GM19035 (cell line): ENCODE data around the gene NUTM2D.
"Not testable (repeated sequence)": the region's sequence is repeated elsewhere in the genome, so short reads cannot be mapped to it uniquely, and the experiment has no call there.

Source experiments
- ATAC-seq: cut with Tn5 transposase; IDR thresholded peaks from one replicate; pipeline ENCODE4 v1.9.1; 2021; ENCODE audit not compliant: unreplicated experiment

NUTM2D gene, protein sequence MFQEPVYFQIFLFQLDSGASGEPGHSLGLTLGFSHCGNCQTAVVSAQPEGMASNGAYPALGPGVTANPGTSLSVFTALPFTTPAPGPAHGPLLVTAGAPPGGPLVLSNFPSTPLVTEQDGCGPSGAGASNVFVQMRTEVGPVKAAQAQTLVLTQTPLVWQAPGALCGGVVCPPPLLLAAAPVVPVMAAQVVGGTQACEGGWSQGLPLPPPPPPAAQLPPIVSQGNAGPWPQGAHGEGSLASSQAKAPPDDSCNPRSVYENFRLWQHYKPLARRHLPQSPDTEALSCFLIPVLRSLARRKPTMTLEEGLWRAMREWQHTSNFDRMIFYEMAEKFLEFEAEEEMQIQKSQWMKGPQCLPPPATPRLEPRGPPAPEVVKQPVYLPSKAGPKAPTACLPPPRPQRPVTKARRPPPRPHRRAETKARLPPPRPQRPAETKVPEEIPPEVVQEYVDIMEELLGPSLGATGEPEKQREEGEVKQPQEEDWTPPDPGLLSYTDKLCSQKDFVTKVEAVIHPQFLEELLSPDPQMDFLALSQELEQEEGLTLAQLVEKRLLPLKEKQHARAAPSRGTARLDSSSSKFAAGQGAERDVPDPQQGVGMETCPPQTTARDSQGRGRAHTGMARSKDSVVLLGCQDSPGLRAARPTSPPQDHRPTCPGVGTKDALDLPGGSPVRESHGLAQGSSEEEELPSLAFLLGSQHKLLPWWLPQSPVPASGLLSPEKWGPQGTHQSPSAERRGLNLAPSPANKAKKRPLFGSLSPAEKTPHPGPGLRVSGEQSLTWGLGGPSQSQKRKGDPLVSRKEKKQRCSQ

DNA sequence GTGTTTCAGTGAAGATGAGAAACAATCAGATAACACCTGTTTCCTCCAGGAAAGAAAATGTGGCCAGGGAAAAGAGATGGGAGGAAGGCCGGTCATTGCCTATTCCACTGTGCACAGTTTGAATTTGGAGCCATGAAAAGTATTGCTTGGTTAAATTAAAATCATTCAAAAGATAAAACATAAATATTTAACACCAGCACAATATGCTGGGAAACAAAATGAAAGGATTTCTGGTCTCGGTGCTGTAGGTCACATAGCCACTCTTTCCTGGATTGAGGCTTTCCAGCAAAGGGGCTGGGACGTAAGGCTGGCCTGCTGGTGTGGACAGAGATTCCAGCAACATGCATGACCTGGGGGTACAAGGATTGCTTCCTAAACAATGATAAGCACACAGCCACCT, at the start of gene NUTM2D:
TSS of gene NUTM2D (plus strand) at position 301 of the 400 bp plus-strand sequence. CDS start 522 bp downstream, outside the sequence.
- not testable (repeated sequence) for ATAC-seq

DNA sequence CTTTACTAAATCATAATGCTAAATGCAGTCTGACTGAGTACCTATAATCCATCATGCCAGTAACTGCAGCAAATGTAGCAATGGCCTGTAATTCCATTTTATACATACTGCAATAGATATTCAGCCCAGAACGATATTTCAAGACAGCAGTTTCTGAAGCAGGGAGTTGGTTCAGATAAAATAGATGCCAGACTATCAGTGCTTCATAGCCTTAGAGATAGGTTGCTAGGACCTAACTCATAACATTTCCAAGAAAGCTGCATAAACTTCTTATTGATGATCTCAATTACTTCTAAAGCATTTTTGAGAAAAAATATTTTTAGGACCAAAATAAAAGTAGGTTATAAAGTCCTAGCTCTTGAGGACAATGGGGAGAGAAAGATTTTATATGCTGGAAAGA, 48.8 kb upstream of the NUTM2D start:
- not testable (repeated sequence) for ATAC-seq

DNA sequence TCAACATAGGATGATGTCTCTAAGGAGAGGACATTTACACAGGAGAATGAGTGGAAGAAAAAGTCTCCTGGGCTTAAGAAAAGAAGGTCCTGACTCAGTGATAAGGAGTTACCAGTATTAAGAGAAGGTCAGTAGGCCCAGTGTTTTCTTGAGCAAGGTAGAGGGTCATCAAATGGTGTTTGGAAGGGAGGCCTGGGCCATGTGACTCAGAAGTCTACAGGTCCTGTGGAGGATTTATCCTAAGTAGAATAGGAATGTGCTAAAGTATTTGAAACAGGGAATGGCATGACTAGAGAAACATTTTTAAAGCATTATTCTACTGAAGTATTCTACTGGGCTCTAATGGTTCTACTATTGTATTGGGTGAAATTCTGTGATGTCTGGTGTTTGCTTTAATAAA, 47.9 kb upstream of the NUTM2D start:
- ATAC-seq, result not testable (repeated sequence)

DNA sequence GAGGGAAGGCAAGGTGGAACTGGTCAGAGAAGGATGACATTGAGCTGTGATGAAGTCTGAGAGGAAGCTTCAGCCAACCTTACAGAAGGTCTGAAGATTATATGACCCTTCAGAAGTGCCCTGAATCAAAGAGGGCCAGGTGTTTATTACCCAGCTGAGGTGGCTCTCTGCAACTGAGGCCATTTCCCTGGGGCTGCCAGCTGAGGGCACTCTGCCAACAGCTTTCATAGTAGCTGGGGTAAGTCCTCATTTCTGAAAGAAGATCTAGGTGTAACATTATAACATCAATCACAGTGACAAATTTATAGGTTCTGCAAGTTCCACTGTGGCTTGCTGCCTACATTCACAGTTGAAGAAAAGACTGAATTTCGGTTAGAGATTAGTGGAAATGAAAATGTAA, 46.0 kb upstream of the NUTM2D start:
- ATAC-seq, result not testable (repeated sequence)

GRCh38 chr10:87313649-87314359, 43.7 kb upstream of the NUTM2D start:
- not testable (repeated sequence) for ATAC-seq

- not testable (repeated sequence) for ATAC-seq
Observed at GRCh38 chr10:87314360-87314973, 43.1 kb upstream of the NUTM2D start.

DNA sequence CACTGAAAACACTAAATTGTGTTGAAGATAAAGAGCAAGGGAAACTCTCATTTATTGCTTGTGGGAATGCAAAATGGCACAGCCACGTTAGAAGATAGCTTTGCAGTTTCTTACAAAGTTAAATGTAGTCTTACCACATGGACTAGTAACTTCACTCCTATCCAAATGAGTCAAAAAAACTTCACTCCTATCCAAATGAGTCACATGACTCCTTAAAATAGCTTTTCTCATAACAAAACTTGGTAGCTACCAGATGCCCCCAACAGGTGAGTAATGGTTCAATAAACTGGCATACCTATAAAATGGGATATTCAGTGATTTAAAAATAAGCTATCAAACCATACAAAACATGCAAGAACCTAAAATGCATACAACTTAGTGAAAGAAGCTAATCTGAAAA, 36.0 kb upstream of the NUTM2D start:
- ATAC-seq, result not testable (repeated sequence)

DNA sequence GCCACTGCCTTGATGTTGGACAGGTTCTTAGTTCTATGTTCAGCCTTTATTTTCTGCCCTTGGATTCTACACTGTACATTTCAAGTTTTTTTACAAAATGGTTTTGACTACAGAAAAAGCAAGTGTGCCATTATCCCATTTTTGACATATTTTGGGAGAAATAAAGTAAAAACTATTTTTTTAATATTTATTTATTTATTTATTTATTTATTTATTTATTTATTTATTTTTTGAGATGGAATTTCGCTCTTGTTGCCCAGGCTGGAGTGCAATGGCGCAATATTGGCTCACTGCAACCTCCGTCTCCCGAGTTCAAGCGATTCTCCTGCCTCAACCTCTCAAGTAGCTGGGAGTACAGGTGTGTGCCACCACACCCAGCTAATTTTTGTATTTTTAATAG, 33.0 kb upstream of the NUTM2D start:
- ATAC-seq, result not testable (repeated sequence)

- ATAC-seq, result not testable (repeated sequence)
Observed at GRCh38 chr10:87327958-87328357, 29.6 kb upstream of the NUTM2D start.

DNA sequence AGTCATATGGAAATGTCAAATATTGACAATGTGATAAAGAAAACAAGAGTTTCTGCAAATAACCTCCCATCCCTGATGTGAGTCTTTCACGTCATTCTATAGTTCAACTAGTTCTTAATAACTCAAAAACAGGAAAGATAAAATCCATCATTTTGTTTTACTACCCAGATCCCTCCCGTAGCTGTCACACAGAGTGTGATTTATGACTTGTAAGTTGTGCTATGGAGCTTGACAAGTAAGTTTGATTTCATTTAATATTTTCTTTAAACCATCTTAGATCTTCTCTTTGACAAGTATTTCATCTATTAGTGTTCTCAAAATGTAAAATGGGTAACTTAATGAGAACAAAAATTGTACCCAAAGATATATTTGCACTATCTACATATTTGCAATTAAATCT, 28.4 kb upstream of the NUTM2D start:
- ATAC-seq, result not testable (repeated sequence)

DNA sequence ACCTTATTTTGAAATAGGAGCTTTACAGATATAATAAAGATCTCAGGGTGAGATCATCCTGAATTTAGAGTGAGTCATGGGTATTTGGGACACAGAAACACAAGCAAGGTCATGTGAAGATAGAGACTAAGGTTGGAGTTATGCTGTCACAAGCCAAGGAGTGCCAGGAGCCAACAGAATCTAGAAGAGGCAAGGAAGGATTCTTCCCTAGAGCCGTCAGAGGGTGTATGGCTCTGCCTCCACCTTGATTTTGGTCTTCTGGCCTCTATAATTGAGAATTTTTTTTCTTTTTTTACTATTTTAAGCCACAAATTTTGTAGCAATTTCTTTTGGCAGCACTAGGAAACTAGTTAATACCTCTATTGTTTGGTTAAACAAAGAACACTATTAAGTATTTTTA, 24.9 kb upstream of the NUTM2D start:
- not testable (repeated sequence) for ATAC-seq

GRCh38 chr10:87340411-87340810, 17.1 kb upstream of the NUTM2D start:
- not testable (repeated sequence) for ATAC-seq

DNA sequence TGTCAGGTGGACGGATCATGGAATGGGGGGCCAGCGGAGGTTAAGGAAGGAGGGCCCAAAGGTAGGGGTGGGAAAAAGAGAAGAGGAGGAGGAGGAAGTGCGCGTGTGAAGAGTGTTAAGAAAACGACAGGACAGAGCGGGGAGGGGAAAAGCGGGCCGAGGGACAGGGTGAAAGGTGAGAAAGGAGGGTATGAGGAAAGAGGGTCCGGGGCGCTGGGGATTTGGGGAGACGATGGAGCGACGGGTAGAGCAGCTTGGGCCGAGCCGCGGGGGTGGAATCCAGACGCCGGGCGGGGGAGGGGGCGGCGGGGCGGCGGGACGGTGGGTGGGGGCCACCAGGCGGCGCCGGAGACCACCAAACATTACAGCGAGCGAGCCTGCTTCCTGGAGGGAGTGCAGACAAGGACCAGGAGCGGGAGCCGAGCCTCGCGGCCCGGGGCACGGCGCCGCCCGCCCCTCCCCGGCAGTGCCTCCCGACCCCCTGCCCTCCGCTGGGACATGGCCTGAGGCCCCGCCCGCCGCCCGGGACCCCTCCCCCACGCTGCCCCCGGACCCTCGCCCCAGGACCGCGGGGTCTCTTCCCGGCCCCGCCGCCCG, 15.9 kb upstream of the NUTM2D start:
- ATAC-seq, result peak; percentile 2

- peak; percentile 88 for ATAC-seq
Observed at GRCh38 chr10:87342249-87342710, 15.3 kb upstream of the NUTM2D start.

DNA sequence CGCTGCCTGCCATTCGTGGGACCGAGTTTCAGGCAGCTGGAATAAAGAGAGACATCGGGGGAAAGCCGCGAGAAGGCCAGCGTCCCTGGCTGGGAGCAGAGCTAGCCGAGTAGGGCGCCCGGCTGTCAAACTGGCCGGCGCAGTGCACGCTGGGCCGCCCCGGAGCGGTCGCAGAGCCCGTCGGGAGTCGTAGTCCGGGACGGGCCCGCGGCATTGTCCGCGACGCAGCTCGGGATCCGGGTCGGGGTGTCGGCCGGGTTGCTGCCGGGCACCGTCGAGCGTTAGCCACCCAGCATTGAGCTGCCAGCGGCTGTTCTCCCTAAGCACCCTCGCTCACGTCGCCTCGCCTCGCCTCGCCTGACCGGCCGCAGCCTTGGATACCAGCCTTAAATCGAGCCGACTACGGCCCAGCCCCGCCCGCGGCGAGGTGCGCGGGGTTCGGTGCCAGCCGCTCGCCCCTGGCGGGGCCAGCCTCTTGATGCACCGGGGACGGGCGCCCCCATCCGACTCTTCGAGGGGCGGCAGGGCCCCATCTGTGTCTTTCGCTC, 14.8 kb upstream of the NUTM2D start:
- ATAC-seq, result peak; percentile 81

- ATAC-seq, result not testable (repeated sequence)
Observed at GRCh38 chr10:87345743-87346142, 11.8 kb upstream of the NUTM2D start.

DNA sequence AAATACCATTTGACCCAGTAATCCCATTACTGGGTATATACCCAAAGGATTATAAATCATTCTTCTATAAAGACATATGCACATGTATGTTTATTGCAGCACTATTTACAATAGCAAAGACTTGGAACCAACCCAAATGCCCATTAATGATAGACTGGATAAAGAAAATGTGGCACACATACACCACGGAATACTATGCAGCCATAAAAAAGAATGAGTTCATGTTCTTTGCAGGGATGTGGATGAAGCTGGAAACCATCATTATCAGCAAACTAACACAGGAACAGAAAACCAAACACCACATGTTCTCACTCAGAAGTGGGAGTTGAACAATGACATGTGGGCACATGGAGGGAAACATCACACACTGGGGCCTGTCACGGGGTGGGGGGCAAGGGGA, 7.4 kb upstream of the NUTM2D start:
- not testable (repeated sequence) for ATAC-seq

GRCh38 chr10:87352825-87353224, 4.7 kb upstream of the NUTM2D start:
- not testable (repeated sequence) for ATAC-seq

DNA sequence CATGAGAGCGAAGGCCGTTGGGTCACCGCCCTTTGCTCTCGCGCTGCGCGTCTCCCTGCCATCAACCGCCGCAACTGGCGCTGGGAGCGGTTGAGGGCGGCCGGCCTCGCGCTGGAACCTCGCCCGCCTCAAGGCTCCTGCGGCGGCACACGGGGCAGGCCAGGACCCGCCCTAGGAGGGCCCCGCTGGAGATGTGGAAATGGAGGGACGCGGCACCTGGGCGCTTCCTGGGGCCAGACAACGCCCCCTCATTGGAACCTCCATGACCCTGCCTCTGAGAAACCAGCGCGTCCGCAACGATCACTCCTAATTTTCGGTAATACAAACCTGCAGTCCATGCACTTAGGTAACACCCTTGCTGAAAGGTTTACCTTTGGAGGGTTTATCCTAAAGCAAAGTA, 2.4 kb upstream of the NUTM2D start:
- ATAC-seq, result not testable (repeated sequence)

- ATAC-seq, result not testable (repeated sequence)
Observed at GRCh38 chr10:87358159-87358558, 615 bp downstream of the NUTM2D start.
